Caco-2 (cell line): ENCODE data around the gene HLF. TPM values are rescaled to one million over a fixed set of nuclear protein-coding genes. Genes with fewer than 3 reads are reported as not detected.

Experiments used
- BruUV-seq: library from RNA; stranded (reverse); fragments of 400-500 nt; replicated peaks from 2 replicates; lab custom pipeline; 2021; lab: Mats Ljungman, UMichigan
- CTCF ChIA-PET: fragments of 300-600 bp; sonication (Branson Sonifier 250); formaldehyde crosslinking; loops from one replicate; lab custom pipeline; 2022; ENCODE audit warnings: antibody characterized with exemption; lab: Charles Lee
- POLR2A ChIA-PET: fragments of 300-600 bp; sonication (Branson Sonifier 250); formaldehyde crosslinking; loops from one replicate; lab custom pipeline; 2022; ENCODE audit warnings: antibody characterized with exemption; lab: Charles Lee
- DNase-seq, 2 experiments: peaks; one replicate each; pipeline versions ENCODE4 v3.0.0 to v3.0.0-alpha.2; 2020 to 2022
- H3K27me3 ChIP-seq: replicated peaks from 2 replicates; pipeline ENCODE4 v1.6.0; 2011; ENCODE audit warnings: low read length; ENCODE audit not compliant: control insufficient read depth, insufficient read depth
- H3K36me3 ChIP-seq: 2 replicates; pipeline ENCODE4 v1.5.1; 2011; ENCODE audit warnings: low read length; ENCODE audit not compliant: control insufficient read depth, insufficient read depth
- H3K4me1 ChIP-seq: fragments of 250-450 bp; sonication (Bioruptor Pico); 2 replicates; pipeline ENCODE4 v1.5.1; 2020; ENCODE audit warnings: mild to moderate bottlenecking
- H3K4me3 ChIP-seq: 2 replicates; pipeline ENCODE4 v1.5.1; 2011; ENCODE audit warnings: low read depth, mild to moderate bottlenecking, control low read depth, low read length
- H3K9me3 ChIP-seq: fragments of 250-450 bp; sonication (Bioruptor Pico); 2 replicates; pipeline ENCODE4 v1.5.1; 2020; ENCODE audit warnings: mild to moderate bottlenecking, moderate library complexity
- H3K27ac Mint-ChIP-seq: one replicate; pipeline ENCODE4 v1.8.0; 2022; ENCODE audit warnings: mixed read lengths; ENCODE audit not compliant: unreplicated experiment
- H3K27me3 Mint-ChIP-seq: one replicate; pipeline ENCODE4 v1.8.0; 2022; ENCODE audit warnings: mixed read lengths; ENCODE audit not compliant: insufficient read depth, unreplicated experiment
- H3K36me3 Mint-ChIP-seq: one replicate; pipeline ENCODE4 v1.8.0; 2022; ENCODE audit warnings: mild to moderate bottlenecking, mixed read lengths; ENCODE audit not compliant: insufficient read depth, unreplicated experiment
- H3K4me1 Mint-ChIP-seq: one replicate; pipeline ENCODE4 v1.8.0; 2022; ENCODE audit warnings: low read depth, mixed read lengths; ENCODE audit not compliant: unreplicated experiment
- H3K4me3 Mint-ChIP-seq: one replicate; pipeline ENCODE4 v1.8.0; 2022; ENCODE audit warnings: mild to moderate bottlenecking, moderate library complexity, mixed read lengths; ENCODE audit not compliant: unreplicated experiment
- H3K9me3 Mint-ChIP-seq: one replicate; pipeline ENCODE4 v1.8.0; 2022; ENCODE audit warnings: mixed read lengths; ENCODE audit not compliant: unreplicated experiment
- intact Hi-C: fragments of 100-400 bp; cut with micrococcal nuclease; formaldehyde crosslinking; loops from one replicate; pipeline ENCODE4 v1.10.0; 2022; ENCODE audit not compliant: unreplicated experiment
- total RNA-seq: library from RNA; stranded (reverse); gene quantifications from 2 replicates; pipeline ENCODE4 v1.2.3, GENCODE V29; 2022
- TF ChIP-seq, protein P1 (sequence below), 2 experiments: fragments of 200-600 bp in 1 of 2; IDR thresholded peaks; 1 replicate in 1 of 2; 2 replicates in 1 of 2; pipeline versions ENCODE4 v1.5.1 to v1.8.0; 2011 to 2022; ENCODE audit warnings: antibody characterized with exemption in 1 of 2, control low read depth in 1 of 2, inconsistent platforms in 1 of 2, low read depth in 1 of 2, low read length in 1 of 2, mild to moderate bottlenecking in 1 of 2, moderate library complexity in 1 of 2; ENCODE audit not compliant: insufficient read depth in 1 of 2, severe bottlenecking in 1 of 2, unreplicated experiment in 1 of 2

HLF gene
- total RNA-seq, 1 experiment from 2014 or later: 19.8 TPM

DNA sequence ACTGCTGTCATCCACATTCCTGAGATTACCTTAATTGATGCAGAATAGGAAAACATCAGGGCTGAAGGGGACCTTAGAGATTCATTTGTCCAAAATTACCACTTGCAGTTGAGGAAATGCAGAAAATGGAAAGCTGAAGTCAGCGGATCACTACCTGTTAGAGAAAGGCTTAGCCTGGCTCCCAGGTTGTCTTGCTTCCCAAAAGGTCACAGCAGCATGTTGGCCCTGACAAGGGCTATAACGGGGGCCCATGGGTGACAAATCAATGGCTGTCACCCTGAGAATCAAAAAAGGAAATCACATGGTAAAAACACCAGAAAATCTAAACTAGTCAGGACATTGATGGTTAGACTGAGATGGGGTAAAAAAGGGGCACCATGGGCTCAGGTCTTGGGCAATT lies 51.7 kb downstream of the HLF start:
- intact Hi-C loops: no loop called here
- Mint-ChIP-seq H3K27ac (no peak overlapping the region), H3K4me3 (no peak overlapping the region), H3K9me3 (no peaks in the 10 kb centered on the region), H3K36me3 (no peaks in the 10 kb centered on the region), H3K27me3 (no peaks in the 10 kb centered on the region), H3K4me1 (no peaks in the 10 kb centered on the region)
- TF ChIP-seq, protein P1, sequence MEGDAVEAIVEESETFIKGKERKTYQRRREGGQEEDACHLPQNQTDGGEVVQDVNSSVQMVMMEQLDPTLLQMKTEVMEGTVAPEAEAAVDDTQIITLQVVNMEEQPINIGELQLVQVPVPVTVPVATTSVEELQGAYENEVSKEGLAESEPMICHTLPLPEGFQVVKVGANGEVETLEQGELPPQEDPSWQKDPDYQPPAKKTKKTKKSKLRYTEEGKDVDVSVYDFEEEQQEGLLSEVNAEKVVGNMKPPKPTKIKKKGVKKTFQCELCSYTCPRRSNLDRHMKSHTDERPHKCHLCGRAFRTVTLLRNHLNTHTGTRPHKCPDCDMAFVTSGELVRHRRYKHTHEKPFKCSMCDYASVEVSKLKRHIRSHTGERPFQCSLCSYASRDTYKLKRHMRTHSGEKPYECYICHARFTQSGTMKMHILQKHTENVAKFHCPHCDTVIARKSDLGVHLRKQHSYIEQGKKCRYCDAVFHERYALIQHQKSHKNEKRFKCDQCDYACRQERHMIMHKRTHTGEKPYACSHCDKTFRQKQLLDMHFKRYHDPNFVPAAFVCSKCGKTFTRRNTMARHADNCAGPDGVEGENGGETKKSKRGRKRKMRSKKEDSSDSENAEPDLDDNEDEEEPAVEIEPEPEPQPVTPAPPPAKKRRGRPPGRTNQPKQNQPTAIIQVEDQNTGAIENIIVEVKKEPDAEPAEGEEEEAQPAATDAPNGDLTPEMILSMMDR (IDR thresholded peaks at IDR 0.05; ENCODE audit: insufficient read depth in 1 of 2, low read depth in 1 of 2, low read length in 1 of 2, severe bottlenecking in 1 of 2, unreplicated experiment in 1 of 2): no peak
- Histone ChIP-seq H3K9me3 (no peaks in the 10 kb centered on the region), H3K4me1 (no peaks in the 10 kb centered on the region), H3K4me3 (no peak overlapping the region), H3K36me3 (no peaks in the 10 kb centered on the region), H3K27me3 (no peaks in the 10 kb centered on the region)
- DNase-seq: no peak
- ChIA-PET CTCF (no interaction called here), POLR2A (no interaction called here)
- no TSS peak for BruUV-seq

DNA sequence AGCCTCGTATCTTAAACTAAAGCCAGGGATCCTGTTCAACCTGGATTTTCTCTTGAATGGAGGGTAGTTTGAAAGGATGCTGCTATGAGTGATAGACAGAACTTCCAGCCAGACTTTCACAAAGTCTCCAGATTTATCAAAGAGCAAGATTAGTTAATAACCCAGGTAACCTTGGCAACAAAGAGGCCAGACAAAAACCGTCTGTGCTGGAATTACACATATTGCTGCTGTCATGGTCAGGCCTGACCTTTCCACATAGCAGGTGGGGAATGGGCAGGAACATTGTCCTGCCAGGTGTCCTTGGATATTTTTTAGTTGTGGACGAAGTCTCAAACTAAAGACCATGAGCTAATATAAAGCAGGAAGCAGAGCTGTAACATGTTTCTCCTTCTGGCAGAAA lies 52.5 kb downstream of the HLF start:
- intact Hi-C loops: no loop called here
- Mint-ChIP-seq H3K9me3 (no peaks in the 10 kb centered on the region), H3K36me3 (no peaks in the 10 kb centered on the region), H3K27me3 (no peaks in the 10 kb centered on the region), H3K4me1 (no peaks in the 10 kb centered on the region), H3K4me3 (no peak overlapping the region), H3K27ac (no peak overlapping the region)
- Histone ChIP-seq H3K27me3 (no peaks in the 10 kb centered on the region), H3K4me1 (no peaks in the 10 kb centered on the region), H3K9me3 (no peaks in the 10 kb centered on the region), H3K36me3 (no peaks in the 10 kb centered on the region), H3K4me3 (no peak overlapping the region)
- CTCF ChIA-PET: no interaction called here
- POLR2A ChIA-PET: no interaction called here
- TF ChIP-seq, protein P1 (IDR thresholded peaks at IDR 0.05; ENCODE audit: insufficient read depth in 1 of 2, low read depth in 1 of 2, low read length in 1 of 2, severe bottlenecking in 1 of 2, unreplicated experiment in 1 of 2): no peak
- no peak for DNase-seq
- no TSS peak for BruUV-seq

DNA sequence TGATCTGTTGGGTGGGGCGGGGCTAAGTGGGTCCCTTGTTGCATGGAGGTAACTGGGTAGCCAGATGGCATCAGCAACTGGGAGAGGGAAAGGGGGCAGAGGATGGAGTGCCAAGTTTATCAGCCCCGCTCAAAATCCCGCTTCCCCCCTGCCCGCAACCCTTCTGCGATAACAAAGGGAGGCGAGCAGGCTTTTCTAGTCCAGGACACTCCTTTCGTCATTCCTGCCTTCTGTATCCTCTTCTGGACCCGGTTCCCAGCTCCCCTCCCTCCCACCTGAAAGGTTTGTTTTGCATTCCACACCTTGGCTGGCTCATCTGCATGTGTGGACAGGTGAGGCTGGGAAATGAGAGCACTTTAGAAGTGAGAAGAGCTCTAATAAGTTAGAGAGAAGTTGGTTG lies 53.3 kb downstream of the HLF start:
- DNase-seq: no peak
- TF ChIP-seq, protein P1 (IDR thresholded peaks at IDR 0.05; ENCODE audit: insufficient read depth in 1 of 2, low read depth in 1 of 2, low read length in 1 of 2, severe bottlenecking in 1 of 2, unreplicated experiment in 1 of 2): no peak
- intact Hi-C loops: no loop called here
- H3K4me1 ChIP-seq: no peaks in the 10 kb centered on the region
- Mint-ChIP-seq H3K4me1 (no peaks in the 10 kb centered on the region), H3K4me3 (no peak overlapping the region), H3K27ac (no peak overlapping the region), H3K36me3 (no peaks in the 10 kb centered on the region), H3K27me3 (no peaks in the 10 kb centered on the region), H3K9me3 (no peaks in the 10 kb centered on the region)
- ChIA-PET CTCF (no interaction called here), POLR2A (no interaction called here)
- H3K27me3 ChIP-seq: no peaks in the 10 kb centered on the region
- no TSS peak for BruUV-seq
- H3K9me3 ChIP-seq: no peaks in the 10 kb centered on the region
- H3K4me3 ChIP-seq: no peak overlapping the region
- no peaks in the 10 kb centered on the region for H3K36me3 ChIP-seq
